ENCODE measurements around the gene CLDN2. TPM values are rescaled to one million over a fixed set of nuclear protein-coding genes. Genes with fewer than 3 reads are reported as not detected.

The CLDN2 gene
- total and polyA plus RNA-seq, 4 donors: 0.40 to 5.6 (median 0.71) TPM; not detected in 1

GRCh38 chrX:106935175-106935574 is 15.0 kb downstream of the CLDN2 start:
- no peaks in the 10 kb centered on the region for H3K36me3 ChIP-seq (ENCODE audit: control insufficient read depth, insufficient read depth, low read length)
- WGBS (ENCODE audit: insufficient coverage): 36% methylated on average over 4 of the region's 4 CpGs
- no peak overlapping the region for H3K27ac ChIP-seq (ENCODE audit: low read depth, low read length)
- no peak for DNase-seq (ENCODE audit: low read depth in 4 of 6, low spot score in 6 of 6)
- H3K4me1 ChIP-seq (ENCODE audit: control insufficient read depth, insufficient read depth, low read length): no peaks in the 10 kb centered on the region
- H3K9me3 ChIP-seq (ENCODE audit: control insufficient read depth, insufficient read depth, low read length): no peaks in the 10 kb centered on the region
- peaks cover 11% of the 10 kb centered on the region for H3K27me3 ChIP-seq (ENCODE audit: control insufficient read depth, insufficient read depth, low read length)
- H3K4me3 ChIP-seq (ENCODE audit: low read depth, low read length): no peak overlapping the region

GRCh38 chrX:106936246-106936645 is 16.0 kb downstream of the CLDN2 start:
- Histone ChIP-seq H3K9me3 (ENCODE audit: control insufficient read depth, insufficient read depth, low read length) (no peaks in the 10 kb centered on the region), H3K4me1 (ENCODE audit: control insufficient read depth, insufficient read depth, low read length) (no peaks in the 10 kb centered on the region), H3K27me3 (ENCODE audit: control insufficient read depth, insufficient read depth, low read length) (peaks cover 11% of the 10 kb centered on the region), H3K36me3 (ENCODE audit: control insufficient read depth, insufficient read depth, low read length) (peaks cover 1% of the 10 kb centered on the region), H3K4me3 (ENCODE audit: low read depth, low read length) (no peak overlapping the region), H3K27ac (ENCODE audit: low read depth, low read length) (no peak overlapping the region)
- WGBS (ENCODE audit: insufficient coverage): no CpG with 5 or more reads among the region's 1 CpG
- no peak for DNase-seq (ENCODE audit: low read depth in 4 of 6, low spot score in 6 of 6)

GRCh38 chrX:106939566-106939965 is 19.4 kb downstream of the CLDN2 start:
- DNase-seq (ENCODE audit: low read depth in 4 of 6, low spot score in 6 of 6): no peak
- H3K4me3 ChIP-seq (ENCODE audit: low read depth, low read length): no peak overlapping the region
- no peak overlapping the region for H3K27ac ChIP-seq (ENCODE audit: low read depth, low read length)
- peaks cover 4% of the 10 kb centered on the region for H3K36me3 ChIP-seq (ENCODE audit: control insufficient read depth, insufficient read depth, low read length)
- WGBS (ENCODE audit: insufficient coverage): no CpG with 5 or more reads among the region's 3 CpGs
- no peaks in the 10 kb centered on the region for H3K4me1 ChIP-seq (ENCODE audit: control insufficient read depth, insufficient read depth, low read length)
- peaks cover 10% of the 10 kb centered on the region for H3K27me3 ChIP-seq (ENCODE audit: control insufficient read depth, insufficient read depth, low read length)
- no peaks in the 10 kb centered on the region for H3K9me3 ChIP-seq (ENCODE audit: control insufficient read depth, insufficient read depth, low read length)

GRCh38 chrX:106940068-106940467 is 19.9 kb downstream of the CLDN2 start:
- no CpG with 5 or more reads among the region's 1 CpG for WGBS (ENCODE audit: insufficient coverage)
- H3K4me1 ChIP-seq (ENCODE audit: control insufficient read depth, insufficient read depth, low read length): no peaks in the 10 kb centered on the region
- peaks cover 10% of the 10 kb centered on the region for H3K27me3 ChIP-seq (ENCODE audit: control insufficient read depth, insufficient read depth, low read length)
- H3K27ac ChIP-seq (ENCODE audit: low read depth, low read length): no peak overlapping the region
- no peak for DNase-seq (ENCODE audit: low read depth in 4 of 6, low spot score in 6 of 6)
- no peak overlapping the region for H3K4me3 ChIP-seq (ENCODE audit: low read depth, low read length)
- no peaks in the 10 kb centered on the region for H3K9me3 ChIP-seq (ENCODE audit: control insufficient read depth, insufficient read depth, low read length)
- H3K36me3 ChIP-seq (ENCODE audit: control insufficient read depth, insufficient read depth, low read length): peaks cover 4% of the 10 kb centered on the region

- Histone ChIP-seq H3K4me3 (ENCODE audit: low read depth, low read length) (no peak overlapping the region), H3K9me3 (ENCODE audit: control insufficient read depth, insufficient read depth, low read length) (no peaks in the 10 kb centered on the region), H3K4me1 (ENCODE audit: control insufficient read depth, insufficient read depth, low read length) (no peaks in the 10 kb centered on the region), H3K36me3 (ENCODE audit: control insufficient read depth, insufficient read depth, low read length) (peaks cover under 1% of the 10 kb centered on the region), H3K27me3 (ENCODE audit: control insufficient read depth, insufficient read depth, low read length) (peaks cover 1% of the 10 kb centered on the region), H3K27ac (ENCODE audit: low read depth, low read length) (no peak overlapping the region)
- no peak for DNase-seq (ENCODE audit: low read depth in 4 of 6, low spot score in 6 of 6)
- WGBS (ENCODE audit: insufficient coverage): no CpG with 5 or more reads among the region's 3 CpGs
Observed at GRCh38 chrX:106946464-106946863, 26.3 kb downstream of the CLDN2 start.

- Histone ChIP-seq H3K9me3 (ENCODE audit: control insufficient read depth, insufficient read depth, low read length) (no peaks in the 10 kb centered on the region), H3K4me1 (ENCODE audit: control insufficient read depth, insufficient read depth, low read length) (no peaks in the 10 kb centered on the region), H3K27ac (ENCODE audit: low read depth, low read length) (no peak overlapping the region), H3K27me3 (ENCODE audit: control insufficient read depth, insufficient read depth, low read length) (no peaks in the 10 kb centered on the region), H3K4me3 (ENCODE audit: low read depth, low read length) (no peak overlapping the region), H3K36me3 (ENCODE audit: control insufficient read depth, insufficient read depth, low read length) (no peaks in the 10 kb centered on the region)
- DNase-seq (ENCODE audit: low read depth in 4 of 6, low spot score in 6 of 6): no peak
- WGBS (ENCODE audit: insufficient coverage): no CpG with 5 or more reads among the region's 3 CpGs
Observed at GRCh38 chrX:106948641-106949040, 28.4 kb downstream of the CLDN2 start.

GRCh38 chrX:106949366-106949765 is 29.2 kb downstream of the CLDN2 start:
- Histone ChIP-seq H3K36me3 (ENCODE audit: control insufficient read depth, insufficient read depth, low read length) (no peaks in the 10 kb centered on the region), H3K4me1 (ENCODE audit: control insufficient read depth, insufficient read depth, low read length) (no peaks in the 10 kb centered on the region), H3K27ac (ENCODE audit: low read depth, low read length) (no peak overlapping the region), H3K9me3 (ENCODE audit: control insufficient read depth, insufficient read depth, low read length) (no peaks in the 10 kb centered on the region), H3K27me3 (ENCODE audit: control insufficient read depth, insufficient read depth, low read length) (no peaks in the 10 kb centered on the region), H3K4me3 (ENCODE audit: low read depth, low read length) (no peak overlapping the region)
- DNase-seq (ENCODE audit: low read depth in 4 of 6, low spot score in 6 of 6): no peak
- no CpG with 5 or more reads among the region's 1 CpG for WGBS (ENCODE audit: insufficient coverage)

- H3K4me1 ChIP-seq (ENCODE audit: control insufficient read depth, insufficient read depth, low read length): no peaks in the 10 kb centered on the region
- no peaks in the 10 kb centered on the region for H3K9me3 ChIP-seq (ENCODE audit: control insufficient read depth, insufficient read depth, low read length)
- no peaks in the 10 kb centered on the region for H3K36me3 ChIP-seq (ENCODE audit: control insufficient read depth, insufficient read depth, low read length)
- H3K27me3 ChIP-seq (ENCODE audit: control insufficient read depth, insufficient read depth, low read length): no peaks in the 10 kb centered on the region
- H3K4me3 ChIP-seq (ENCODE audit: low read depth, low read length): no peak overlapping the region
- DNase-seq (ENCODE audit: low read depth in 4 of 6, low spot score in 6 of 6): no peak
- 29% methylated on average over 1 of the region's 2 CpGs for WGBS (ENCODE audit: insufficient coverage)
- no peak overlapping the region for H3K27ac ChIP-seq (ENCODE audit: low read depth, low read length)
Observed at GRCh38 chrX:106950381-106950780, 30.2 kb downstream of the CLDN2 start.

- no peaks in the 10 kb centered on the region for H3K27me3 ChIP-seq (ENCODE audit: control insufficient read depth, insufficient read depth, low read length)
- H3K36me3 ChIP-seq (ENCODE audit: control insufficient read depth, insufficient read depth, low read length): no peaks in the 10 kb centered on the region
- H3K4me3 ChIP-seq (ENCODE audit: low read depth, low read length): no peak overlapping the region
- DNase-seq (ENCODE audit: low read depth in 4 of 6, low spot score in 6 of 6): no peak
- H3K4me1 ChIP-seq (ENCODE audit: control insufficient read depth, insufficient read depth, low read length): no peaks in the 10 kb centered on the region
- no peak overlapping the region for H3K27ac ChIP-seq (ENCODE audit: low read depth, low read length)
- WGBS (ENCODE audit: insufficient coverage): 80% methylated on average over 2 of the region's 6 CpGs
- H3K9me3 ChIP-seq (ENCODE audit: control insufficient read depth, insufficient read depth, low read length): no peaks in the 10 kb centered on the region
Observed at GRCh38 chrX:106951230-106951629, 31.0 kb downstream of the CLDN2 start.

- H3K4me3 ChIP-seq (ENCODE audit: low read depth, low read length): no peak overlapping the region
- H3K27ac ChIP-seq (ENCODE audit: low read depth, low read length): no peak overlapping the region
- H3K4me1 ChIP-seq (ENCODE audit: control insufficient read depth, insufficient read depth, low read length): no peaks in the 10 kb centered on the region
- H3K36me3 ChIP-seq (ENCODE audit: control insufficient read depth, insufficient read depth, low read length): no peaks in the 10 kb centered on the region
- WGBS (ENCODE audit: insufficient coverage): no CpG with 5 or more reads among the region's 3 CpGs
- no peaks in the 10 kb centered on the region for H3K27me3 ChIP-seq (ENCODE audit: control insufficient read depth, insufficient read depth, low read length)
- DNase-seq (ENCODE audit: low read depth in 4 of 6, low spot score in 6 of 6): no peak
- no peaks in the 10 kb centered on the region for H3K9me3 ChIP-seq (ENCODE audit: control insufficient read depth, insufficient read depth, low read length)
Observed at GRCh38 chrX:106952089-106952488, 31.9 kb downstream of the CLDN2 start.
